HG03139 (cell line): ENCODE results near the gene PTPRQ.
"Not testable (repeated sequence)": the region's sequence is repeated elsewhere in the genome, so short reads cannot be mapped to it uniquely, and the experiment has no call there.

Experiments
- ATAC-seq: cut with Tn5 transposase; IDR thresholded peaks from one replicate; pipeline ENCODE4 v1.9.1; 2021; ENCODE audit not compliant: unreplicated experiment

The PTPRQ gene, protein sequence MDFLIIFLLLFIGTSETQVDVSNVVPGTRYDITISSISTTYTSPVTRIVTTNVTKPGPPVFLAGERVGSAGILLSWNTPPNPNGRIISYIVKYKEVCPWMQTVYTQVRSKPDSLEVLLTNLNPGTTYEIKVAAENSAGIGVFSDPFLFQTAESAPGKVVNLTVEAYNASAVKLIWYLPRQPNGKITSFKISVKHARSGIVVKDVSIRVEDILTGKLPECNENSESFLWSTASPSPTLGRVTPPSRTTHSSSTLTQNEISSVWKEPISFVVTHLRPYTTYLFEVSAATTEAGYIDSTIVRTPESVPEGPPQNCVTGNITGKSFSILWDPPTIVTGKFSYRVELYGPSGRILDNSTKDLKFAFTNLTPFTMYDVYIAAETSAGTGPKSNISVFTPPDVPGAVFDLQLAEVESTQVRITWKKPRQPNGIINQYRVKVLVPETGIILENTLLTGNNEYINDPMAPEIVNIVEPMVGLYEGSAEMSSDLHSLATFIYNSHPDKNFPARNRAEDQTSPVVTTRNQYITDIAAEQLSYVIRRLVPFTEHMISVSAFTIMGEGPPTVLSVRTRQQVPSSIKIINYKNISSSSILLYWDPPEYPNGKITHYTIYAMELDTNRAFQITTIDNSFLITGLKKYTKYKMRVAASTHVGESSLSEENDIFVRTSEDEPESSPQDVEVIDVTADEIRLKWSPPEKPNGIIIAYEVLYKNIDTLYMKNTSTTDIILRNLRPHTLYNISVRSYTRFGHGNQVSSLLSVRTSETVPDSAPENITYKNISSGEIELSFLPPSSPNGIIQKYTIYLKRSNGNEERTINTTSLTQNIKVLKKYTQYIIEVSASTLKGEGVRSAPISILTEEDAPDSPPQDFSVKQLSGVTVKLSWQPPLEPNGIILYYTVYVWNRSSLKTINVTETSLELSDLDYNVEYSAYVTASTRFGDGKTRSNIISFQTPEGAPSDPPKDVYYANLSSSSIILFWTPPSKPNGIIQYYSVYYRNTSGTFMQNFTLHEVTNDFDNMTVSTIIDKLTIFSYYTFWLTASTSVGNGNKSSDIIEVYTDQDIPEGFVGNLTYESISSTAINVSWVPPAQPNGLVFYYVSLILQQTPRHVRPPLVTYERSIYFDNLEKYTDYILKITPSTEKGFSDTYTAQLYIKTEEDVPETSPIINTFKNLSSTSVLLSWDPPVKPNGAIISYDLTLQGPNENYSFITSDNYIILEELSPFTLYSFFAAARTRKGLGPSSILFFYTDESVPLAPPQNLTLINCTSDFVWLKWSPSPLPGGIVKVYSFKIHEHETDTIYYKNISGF (N-terminal part only)

DNA sequence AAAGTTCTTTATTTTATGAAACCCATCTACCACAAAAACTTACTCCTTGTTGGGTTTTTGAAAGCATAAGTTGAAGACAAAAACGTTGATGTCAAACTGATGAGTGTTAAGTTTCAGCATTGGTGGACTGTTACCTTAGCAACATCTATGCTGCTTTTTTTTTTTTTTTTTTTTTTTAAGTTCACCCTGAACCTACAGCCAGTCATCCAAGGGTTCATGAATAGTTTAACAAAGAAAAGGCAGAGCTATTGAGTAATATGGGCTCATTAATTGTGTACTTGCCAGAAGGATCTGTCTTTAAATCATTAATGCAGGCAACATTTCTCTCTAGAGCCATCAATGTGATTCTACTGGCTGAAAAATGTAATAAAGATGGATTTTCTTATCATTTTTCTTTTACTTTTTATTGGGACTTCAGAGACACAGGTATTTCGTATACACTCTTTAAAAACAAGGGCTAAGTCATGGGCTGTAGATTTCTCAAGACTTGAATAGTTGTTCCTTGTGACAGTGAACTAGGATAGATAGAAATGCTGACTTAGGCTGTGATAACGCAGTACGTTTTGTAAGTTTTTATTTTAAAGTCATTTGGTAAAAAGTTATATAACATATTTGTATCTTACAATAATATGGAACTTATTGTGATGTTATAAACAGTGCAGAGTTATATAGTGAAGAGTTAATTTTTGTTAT is at the start of gene PTPRQ:
Gene PTPRQ, plus strand, starts transcription at position 262 of the 693 bp plus-strand sequence. Its CDS starts 111 bp downstream, at position 373.
- ATAC-seq = no peak

DNA sequence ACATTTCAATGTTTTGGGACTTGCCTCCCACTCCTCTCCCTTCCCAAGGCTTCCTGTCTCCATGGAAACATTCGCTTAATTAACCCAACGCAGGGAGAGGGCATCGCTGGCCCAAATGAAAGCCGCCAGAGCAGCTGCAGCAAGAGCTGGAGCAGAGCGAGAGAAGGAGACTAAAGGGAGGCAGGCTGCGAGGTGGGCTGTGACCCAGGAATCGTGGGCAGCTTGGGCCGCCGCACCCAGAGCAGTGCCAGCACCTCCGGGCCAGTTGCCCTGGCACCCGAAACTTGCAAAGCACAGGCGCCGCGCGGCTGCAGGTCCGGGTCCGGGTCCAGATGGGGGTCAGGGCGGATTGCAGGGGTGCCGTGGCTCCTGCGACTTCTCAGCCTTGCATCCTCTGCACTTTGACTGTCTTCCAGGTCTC is 43.5 kb upstream of the PTPRQ start:
- no peak for ATAC-seq

DNA sequence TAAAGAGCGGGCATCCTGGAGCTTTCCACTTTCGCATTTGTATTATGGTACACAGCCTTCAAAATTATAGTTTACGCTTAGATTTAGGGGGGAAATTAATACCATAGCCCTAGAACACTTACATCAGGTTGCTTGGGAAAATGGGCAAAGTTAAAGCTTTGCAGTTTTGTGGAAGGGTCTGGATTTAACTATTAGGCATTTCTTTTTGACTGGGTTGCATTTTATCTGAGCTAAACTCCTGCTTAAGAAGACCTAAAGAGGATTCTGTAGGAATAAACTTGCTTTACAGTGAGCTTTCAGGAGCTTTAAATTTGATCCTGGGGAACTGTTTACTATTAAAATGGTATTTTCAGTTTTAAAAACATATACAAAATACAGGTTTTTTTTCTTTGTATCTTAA is 42.8 kb upstream of the PTPRQ start:
- no peak for ATAC-seq

DNA sequence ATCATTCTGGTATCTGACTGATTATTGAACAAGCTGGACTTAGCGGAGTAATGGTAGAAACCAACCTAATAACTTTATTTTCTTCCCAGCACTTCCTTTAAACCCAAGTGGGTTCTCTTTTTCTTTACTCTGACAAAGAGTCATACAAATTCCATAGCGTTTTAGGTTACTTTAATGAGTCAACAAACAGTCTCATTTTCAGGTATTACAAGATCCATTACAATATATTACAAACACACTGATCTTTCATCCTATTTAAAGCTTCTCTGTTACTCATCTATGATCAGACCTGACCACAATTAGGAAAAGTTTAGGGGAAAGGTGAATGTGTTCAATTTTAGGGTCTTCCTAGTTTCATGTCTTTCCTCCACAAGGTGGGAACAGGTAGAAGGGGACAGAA is 39.4 kb upstream of the PTPRQ start:
- ATAC-seq = no peak

DNA sequence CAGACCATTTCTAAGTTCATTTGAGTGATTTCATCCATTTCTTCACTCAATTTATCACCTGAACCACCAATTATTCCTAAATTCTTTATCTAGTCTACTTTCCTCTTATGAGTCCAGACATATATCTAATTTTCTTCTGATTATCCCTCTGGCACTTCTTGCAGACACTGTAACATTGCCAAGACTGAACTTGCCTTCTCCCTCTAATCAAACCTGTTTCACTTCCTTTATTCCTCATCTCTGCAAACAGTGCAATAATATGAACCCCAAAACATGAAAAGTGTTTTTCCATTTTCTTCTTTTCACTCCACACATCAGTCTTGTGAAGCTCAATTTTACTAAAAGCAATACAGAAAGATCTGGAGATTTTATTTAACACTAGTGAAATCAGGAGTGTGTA is 37.8 kb upstream of the PTPRQ start:
- no peak for ATAC-seq

DNA sequence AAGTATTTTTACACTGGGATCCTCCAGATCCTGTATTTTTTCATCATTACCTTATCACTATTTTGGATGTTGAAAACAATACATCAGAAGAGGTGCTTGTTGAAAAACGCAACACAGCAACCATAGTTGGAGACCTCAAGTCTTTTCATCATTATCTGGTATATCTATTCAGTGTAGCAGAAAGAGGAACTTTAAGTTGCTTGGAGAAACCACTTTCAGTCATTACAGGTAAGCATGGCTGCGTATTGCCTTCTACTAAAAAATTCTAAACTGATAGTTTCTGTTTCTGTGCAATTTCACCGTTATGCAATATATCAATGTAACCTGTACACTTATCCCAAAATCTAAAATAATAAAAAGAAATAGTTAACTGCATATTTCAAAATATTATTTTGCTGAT is 32.2 kb upstream of the PTPRQ start:
- ATAC-seq = no peak

DNA sequence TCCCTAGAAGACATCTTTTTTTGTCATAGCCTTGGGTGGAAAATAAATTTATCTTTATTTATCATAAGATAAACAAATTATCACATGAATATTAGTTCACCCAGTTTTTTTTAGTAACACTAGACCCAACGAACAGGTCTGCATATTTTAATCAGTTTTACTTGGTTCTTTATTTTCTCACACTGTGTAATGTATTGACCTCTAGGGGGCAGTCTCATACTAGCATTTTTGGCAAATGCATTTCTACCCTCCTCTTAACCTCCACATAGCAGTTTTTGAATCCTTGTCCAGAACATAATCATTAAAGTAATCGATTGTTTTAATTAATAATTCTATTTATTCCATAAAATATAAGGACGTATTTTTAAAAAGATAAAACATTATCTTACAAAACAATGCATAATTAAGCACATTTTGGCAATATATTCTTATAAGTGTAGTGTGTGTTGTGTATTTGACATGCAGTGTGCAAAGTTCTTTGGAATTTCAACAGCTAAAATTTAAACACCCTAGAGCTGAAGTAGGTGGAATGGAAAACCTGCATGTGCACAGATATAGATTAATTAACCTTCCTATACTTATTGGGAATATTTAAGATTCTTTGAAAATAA is 31.6 kb upstream of the PTPRQ start:
- ATAC-seq = peak; percentile 74

DNA sequence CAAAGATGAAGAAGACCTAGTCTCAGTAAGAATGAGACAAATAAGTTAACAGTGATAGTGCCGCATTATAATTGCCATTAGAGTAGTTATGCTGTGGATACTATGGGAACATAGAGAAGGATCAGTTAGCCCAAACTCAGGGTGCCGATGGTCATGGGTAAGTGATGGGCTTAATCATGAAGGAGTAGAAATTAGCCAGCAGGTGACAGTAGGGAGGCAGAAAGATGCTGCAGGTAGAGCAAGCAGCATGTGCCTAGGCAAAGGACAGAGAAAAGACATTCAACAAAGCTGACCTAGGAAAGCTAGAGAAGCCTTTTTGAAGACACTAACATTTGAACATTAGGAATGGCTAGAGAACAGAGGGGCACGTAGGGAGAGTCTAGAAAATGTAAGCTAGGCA is 30.6 kb upstream of the PTPRQ start:
- ATAC-seq = no peak

DNA sequence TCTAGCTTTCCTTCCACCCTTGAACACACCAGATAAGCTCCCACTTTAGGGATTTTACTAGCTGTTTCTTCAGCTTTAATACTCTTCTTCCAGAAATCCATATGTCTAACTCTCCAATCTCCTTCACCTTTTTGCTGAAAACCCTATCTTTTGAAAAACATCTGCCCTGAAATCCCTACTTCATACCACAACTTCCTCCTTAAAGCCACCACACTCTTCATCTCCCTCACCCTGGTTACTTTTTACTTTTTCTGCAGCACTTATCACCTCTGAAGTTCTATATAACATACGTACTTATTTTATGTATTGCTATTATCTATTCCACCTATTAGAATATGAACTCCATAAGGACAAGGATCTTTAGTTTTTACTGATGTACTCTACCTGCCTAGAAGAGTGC is 28.6 kb upstream of the PTPRQ start:
- ATAC-seq = no peak

DNA sequence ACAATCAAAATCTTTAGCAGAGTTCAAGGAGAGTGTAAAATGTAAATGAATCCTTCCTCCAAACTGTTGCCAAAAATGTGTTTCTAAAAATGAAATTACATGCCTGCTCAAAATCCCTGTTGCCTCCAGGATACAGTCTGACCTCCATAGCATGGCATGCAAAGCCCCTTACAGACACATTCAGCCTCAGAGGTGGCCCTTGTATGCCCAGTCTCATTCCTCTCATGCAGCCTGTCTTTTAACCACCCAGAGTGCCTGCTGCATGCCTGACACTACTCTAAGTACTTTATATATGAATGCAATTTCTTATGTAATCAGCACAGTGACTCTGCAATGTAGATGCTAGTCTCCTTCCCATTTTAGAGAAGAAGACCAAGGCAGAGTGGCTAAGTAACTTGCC is 24.4 kb upstream of the PTPRQ start:
- ATAC-seq = no peak

DNA sequence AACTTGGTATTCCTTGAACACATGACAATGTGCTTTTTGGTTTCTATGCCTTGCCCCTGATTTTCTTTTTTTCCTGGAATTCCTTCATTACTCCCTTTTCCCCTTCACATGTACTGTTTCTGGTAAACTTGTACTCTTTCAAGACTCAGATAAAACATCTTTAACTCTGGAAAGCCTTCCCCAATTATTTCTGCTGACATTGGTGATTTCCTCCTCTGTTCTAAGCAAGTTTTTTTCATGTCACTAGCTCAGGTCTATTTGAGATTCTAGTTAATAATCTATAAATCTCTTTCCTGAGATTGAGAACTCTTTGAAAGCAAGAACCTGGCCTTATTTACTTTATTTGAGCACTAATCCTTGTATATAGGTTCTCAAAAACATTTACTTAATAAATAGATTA is 24.0 kb upstream of the PTPRQ start:
- ATAC-seq = no peak

DNA sequence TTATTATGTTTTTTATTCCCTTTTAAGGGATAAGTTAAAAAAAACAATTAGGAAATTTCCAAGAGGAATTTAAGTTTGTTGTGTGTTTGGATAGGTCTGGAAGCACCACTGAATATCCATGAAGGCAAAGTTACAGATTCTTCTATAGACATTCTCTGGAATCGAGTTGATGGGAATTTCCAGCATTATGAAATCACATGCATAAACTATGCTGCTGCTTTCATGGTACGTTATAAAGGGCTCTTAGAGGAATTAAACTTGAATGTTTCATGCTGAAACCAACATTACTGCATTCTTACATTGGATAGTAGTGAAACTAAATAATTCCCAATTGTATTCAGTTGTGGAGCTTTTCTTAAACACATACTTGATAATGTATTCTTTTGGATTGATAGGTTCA is 21.5 kb upstream of the PTPRQ start:
- ATAC-seq = no peak

DNA sequence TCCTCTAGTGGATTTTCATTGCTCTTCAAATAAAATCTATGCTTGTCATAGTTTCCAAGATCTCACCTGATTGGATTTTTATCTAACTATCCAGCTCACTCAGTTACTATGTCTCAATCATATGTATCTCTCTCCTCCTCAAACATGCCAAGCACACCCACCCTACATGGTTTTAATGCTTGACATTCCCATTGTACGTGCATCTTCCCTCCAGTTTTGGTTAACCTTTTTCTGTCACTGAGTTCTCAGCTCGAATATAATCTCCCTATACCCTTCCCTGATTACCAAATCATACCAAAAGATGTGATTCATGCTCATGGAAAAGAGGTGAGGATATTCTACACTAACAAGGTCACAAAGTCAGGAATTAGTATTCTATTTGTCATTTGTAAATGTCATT is 12.0 kb upstream of the PTPRQ start:
- no peak for ATAC-seq

DNA sequence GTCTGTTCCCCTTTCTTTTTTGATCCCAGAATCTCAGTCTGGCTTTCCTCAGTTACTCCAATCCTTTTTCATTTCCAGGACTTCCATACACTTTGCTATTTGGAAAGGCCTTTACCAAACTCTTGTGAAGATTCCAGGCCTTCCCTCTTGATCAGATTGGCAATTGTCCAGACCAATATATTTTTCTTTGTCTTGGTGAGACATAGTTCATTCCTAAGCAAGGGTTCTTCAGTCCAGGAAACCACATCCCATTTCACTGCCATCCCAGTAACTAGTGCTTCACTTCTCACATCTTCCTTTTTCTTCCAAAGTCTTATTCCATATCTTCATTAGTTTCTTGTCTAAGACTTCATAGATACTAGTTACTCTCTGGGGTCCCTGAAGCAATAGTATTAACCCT is 2.1 kb upstream of the PTPRQ start:
- no peak for ATAC-seq

DNA sequence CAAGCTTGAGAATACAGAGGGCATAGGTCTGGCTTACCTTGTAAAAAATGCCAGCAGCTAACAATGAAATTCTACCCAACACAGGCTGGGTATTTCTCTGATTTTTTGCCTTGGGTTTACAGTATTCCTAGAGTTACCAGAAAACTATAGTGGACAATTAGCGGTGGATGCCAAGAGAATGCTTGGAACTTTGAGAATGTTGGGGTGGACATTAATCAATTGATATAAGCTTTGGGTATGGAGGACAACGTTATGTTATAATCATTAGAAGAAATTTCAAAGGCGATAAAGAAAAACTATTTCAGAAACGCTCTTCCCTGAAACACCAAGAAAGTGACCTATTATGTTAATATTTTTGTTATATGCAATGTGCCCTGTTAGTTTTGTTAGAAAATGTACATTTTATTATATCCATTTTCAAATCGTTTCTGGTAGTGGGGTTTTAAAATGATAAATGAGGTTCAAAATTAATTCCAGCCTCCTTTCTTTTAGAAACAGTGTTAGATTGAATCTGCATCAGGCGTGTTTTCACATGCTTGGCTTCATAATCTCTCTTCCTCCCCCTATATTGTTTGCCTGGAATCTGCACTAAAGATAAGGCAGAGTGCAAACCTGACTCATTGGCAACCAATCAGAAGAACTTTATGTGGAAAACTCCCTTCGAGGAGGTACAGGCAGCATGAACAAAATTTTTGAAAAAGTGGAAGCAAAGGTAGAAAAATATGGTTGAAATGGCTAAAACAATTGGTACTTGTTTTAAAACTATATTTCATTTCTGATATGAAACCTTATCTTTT is 1.4 kb upstream of the PTPRQ start:
- ATAC-seq = no peak

DNA sequence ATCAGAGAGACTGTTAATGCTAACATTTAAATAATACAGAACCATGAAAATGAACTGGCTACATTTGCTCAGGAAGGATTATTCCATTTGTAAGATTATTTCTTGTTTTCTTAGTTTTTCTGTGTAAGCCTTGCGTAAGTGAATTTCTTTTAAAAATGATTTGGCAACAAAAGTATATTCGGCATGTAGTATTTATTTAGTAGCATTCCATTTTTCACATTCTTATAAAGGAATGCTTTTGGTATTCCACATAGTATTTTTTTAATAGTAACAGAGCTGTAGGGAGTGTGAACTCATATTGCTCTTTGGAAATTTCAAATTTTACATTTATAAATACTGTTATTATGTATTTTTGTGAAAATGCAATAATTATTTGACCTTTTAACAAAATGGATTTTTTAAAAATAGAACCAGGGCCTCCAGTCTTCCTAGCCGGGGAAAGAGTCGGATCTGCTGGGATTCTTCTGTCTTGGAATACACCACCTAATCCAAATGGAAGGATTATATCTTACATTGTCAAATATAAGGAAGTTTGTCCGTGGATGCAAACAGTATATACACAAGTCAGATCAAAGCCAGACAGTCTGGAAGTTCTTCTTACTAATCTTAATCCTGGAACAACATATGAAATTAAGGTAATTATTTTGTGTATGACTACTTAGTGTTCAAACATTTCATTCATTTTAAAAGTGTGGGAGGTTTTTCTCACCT is 1.2 kb downstream of the PTPRQ start:
- ATAC-seq = no peak

DNA sequence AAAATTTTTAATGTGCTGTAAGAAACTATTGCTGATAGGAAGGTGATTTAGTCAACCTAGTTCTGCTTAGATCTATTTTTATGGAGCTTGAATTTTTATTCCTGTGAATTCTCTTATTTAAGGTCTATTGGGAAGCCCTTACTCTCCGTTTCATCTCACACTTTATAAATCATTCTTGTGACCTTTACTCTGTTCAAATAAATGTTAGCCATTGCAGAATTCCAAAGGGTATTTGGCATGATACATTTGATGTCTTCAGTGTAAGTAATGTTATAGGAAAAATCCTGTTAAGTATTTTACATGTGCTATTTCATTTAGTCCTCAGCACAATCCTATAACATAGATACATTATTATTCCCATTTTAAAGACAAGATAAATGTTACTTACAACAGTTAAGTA is 12.5 kb downstream of the PTPRQ start:
- no peak for ATAC-seq

DNA sequence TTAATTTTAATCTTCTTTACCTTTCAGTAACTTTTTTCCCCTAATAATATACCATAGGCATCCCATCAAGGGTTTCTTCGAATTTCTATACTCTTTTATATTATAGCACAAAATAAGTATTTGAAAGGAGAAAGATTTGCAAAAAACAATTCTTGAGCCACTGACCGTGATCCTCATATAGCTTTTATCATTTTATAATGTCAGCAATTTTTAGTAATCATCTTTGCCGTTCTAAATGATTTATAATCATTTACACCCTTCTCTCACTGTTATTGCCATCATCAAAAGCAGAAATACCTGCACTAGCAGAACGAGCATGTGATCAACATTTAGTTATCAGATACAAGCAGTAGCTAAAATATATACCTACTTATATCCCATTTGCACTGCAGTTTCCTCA is 16.9 kb downstream of the PTPRQ start:
- no peak for ATAC-seq

DNA sequence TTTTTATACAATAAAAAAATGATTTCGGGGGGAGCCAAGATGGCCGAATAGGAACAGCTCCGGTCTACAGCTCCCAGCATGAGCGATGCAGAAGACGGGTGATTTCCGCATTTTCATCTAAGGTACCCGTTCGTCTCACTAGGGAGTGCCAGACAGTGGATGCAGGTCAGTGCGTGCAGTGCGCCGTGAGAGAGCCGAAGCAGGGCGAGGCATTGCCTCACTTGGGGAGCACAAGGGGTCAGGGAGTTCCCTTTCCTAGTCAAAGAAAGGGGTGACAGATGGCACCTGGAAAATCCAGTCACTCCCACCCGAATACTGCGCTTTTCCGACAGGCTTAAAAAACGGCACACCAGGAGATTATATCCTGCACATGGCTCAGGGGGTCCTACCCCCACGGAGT is 17.8 kb downstream of the PTPRQ start:
- ATAC-seq = not testable (repeated sequence)
